GM12872 (cell line): Measurements from ENCODE around the gene YIF1A.

Source experiments
- CTCF ChIP-seq: IDR thresholded peaks from 3 replicates; pipeline ENCODE4 v1.5.1; 2011; ENCODE audit warnings: low read depth, mild to moderate bottlenecking, low read length, moderate library complexity; ENCODE audit not compliant: insufficient read depth

Gene YIF1A

GRCh38 chr11:66242095-66242765, 46.7 kb downstream of the YIF1A start:
- no peak for TF ChIP-seq CTCF

GRCh38 chr11:66240781-66241136, 48.2 kb downstream of the YIF1A start:
- TF ChIP-seq CTCF: no peak

- no peak for TF ChIP-seq CTCF
Observed at GRCh38 chr11:66239998-66240780, 48.8 kb downstream of the YIF1A start.

GRCh38 chr11:66239511-66239910, 49.4 kb downstream of the YIF1A start:
- TF ChIP-seq CTCF: no peak

GRCh38 chr11:66238786-66239413, 50.0 kb downstream of the YIF1A start:
- TF ChIP-seq CTCF: no peak

- no peak for TF ChIP-seq CTCF
Observed at GRCh38 chr11:66237867-66238266, 51.1 kb downstream of the YIF1A start.

- TF ChIP-seq CTCF: no peak
Observed at GRCh38 chr11:66235141-66235540, 53.8 kb downstream of the YIF1A start.
